Subcutaneous adipose tissue (tissue), 4 donors: Measurements from ENCODE around the gene GRID1. TPM values are rescaled to one million over a fixed set of nuclear protein-coding genes. Genes with fewer than 3 reads are reported as not detected.

Experiments
- total RNA-seq, 4 donors: library from RNA; depleted of rRNA; stranded (reverse); fragments of >200 nt; gene quantifications; one replicate each; pipeline ENCODE4 v1.1.0, GENCODE V29; 2016
- TF ChIP-seq, protein P1 (sequence below): fragments of 450-650 bp; IDR thresholded peaks from one replicate; pipeline ENCODE4 v1.5.1; 2016; ENCODE audit warnings: low read depth, mild to moderate bottlenecking, control low read depth, antibody characterized with exemption, moderate library complexity

GRID1 gene
- total RNA-seq, 4 donors from 2014 or later = 0.49 to 2.0 (median 1.1) TPM

- TF ChIP-seq, protein P1, sequence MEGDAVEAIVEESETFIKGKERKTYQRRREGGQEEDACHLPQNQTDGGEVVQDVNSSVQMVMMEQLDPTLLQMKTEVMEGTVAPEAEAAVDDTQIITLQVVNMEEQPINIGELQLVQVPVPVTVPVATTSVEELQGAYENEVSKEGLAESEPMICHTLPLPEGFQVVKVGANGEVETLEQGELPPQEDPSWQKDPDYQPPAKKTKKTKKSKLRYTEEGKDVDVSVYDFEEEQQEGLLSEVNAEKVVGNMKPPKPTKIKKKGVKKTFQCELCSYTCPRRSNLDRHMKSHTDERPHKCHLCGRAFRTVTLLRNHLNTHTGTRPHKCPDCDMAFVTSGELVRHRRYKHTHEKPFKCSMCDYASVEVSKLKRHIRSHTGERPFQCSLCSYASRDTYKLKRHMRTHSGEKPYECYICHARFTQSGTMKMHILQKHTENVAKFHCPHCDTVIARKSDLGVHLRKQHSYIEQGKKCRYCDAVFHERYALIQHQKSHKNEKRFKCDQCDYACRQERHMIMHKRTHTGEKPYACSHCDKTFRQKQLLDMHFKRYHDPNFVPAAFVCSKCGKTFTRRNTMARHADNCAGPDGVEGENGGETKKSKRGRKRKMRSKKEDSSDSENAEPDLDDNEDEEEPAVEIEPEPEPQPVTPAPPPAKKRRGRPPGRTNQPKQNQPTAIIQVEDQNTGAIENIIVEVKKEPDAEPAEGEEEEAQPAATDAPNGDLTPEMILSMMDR = no peak
These were observed 3.9 kb downstream of the GRID1 start for GRCh38 chr10:86362586-86363183.

DNA sequence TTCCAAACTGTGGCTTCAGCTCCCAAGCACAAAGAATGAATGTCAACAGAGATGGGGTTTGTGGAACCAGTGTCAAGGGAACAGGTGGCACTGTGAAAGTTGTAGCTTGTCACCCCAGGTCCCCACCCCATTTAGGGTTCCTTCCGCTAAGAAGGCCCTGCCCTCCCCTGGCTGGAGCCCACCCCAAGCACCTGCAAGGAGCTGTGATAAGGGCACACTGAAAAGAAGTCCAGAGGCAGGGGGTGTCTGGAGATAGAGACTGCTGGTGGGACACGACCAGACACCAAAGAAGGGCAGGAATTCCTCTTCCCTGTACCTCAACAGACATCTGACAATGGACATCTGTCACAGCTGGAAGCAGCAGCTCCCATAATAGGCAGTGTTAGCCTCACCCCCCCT, 4.5 kb downstream of the GRID1 start:
- TF ChIP-seq, protein P1 = no peak

DNA sequence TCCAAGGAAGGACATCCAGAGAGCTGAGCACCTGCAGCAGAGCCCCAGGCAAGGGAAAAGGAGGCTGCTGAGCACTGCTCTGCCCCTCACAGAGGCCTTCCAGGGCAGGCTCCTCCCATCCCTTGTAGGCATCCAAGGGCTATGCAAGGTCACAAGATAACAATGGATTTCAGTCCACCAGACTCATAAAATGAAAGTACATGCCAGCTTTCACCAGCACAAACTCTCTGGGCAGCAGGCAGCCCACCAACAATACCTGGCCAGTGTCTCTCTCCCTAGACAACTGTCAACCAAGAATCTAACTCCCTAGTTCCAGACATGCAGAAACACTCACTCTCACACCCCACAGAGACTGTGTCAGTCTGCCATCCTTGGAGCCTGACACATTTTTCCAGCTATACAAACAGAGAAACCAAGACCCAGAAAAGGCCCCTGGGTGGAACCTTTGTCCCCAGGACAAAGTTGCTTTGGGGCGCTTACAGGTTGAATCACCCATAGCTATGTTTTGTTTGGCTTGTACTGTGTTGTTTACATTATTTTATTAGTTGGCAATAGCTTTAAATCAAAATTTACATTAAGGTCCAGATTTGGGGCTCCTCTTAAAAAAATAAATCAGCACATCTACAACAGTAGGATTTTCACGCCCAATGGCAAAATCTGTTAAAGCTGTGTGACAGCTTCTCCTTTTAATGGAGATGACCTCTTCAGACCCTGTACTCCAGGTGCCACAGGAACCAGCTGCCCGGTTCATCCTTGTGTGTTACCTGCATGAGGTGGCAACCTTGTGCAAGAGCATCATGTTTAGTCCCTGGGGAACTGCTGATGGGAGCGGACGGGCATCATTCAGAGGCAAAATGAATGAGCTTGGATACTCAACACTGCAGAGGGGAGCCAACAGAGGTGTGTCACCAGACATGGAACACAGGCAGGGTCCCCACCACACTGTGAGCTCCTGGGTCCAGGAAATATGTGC, 5.2 kb downstream of the GRID1 start:
- TF ChIP-seq, protein P1 = no peak

GRCh38 chr10:86360657-86361056, 5.9 kb downstream of the GRID1 start:
- TF ChIP-seq, protein P1 = no peak

- TF ChIP-seq, protein P1 = no peak
These were observed 6.6 kb downstream of the GRID1 start for GRCh38 chr10:86359954-86360353.

- TF ChIP-seq, protein P1 = no peak
These were observed 7.5 kb downstream of the GRID1 start for GRCh38 chr10:86359111-86359510.

- TF ChIP-seq, protein P1 = no peak
These were observed 8.9 kb downstream of the GRID1 start for GRCh38 chr10:86357676-86358075.
